B cell (primary cell): ENCODE measurements around the gene PLPPR3. TPM values are rescaled to one million over a fixed set of nuclear protein-coding genes. Genes with fewer than 3 reads are reported as not detected.

ENCODE experiments used
- ATAC-seq: fragments of 200-7000 bp; cut with Tn5 transposase; one replicate; pipeline ENCODE4 v1.10.0; 2021; ENCODE audit warnings: low read depth, mild to moderate bottlenecking, moderate number of reproducible peaks, moderate library complexity
- CTCF ChIA-PET: fragments of 350-600 bp; sonication (Branson Sonifier 250); formaldehyde crosslinking; loops from one replicate; lab custom pipeline; 2021; ENCODE audit warnings: antibody characterized with exemption, inconsistent platforms; lab: Charles Lee
- POLR2A ChIA-PET: fragments of 350-600 bp; sonication (Branson Sonifier 250); formaldehyde crosslinking; loops from one replicate; lab custom pipeline; 2021; ENCODE audit warnings: antibody characterized with exemption; lab: Charles Lee
- DNase-seq: peaks from one replicate; pipeline ENCODE4 v3.0.0; 2013
- H2AFZ ChIP-seq: 2 replicates; pipeline ENCODE4 v1.6.1; 2012; ENCODE audit warnings: mild to moderate bottlenecking, low read depth, low read length; ENCODE audit not compliant: insufficient read depth, poor library complexity, severe bottlenecking
- H3K27ac ChIP-seq, 2 donors: 1 replicate in 1 of 2; 2 replicates in 1 of 2; pipeline ENCODE4 v1.5.1; 2012 to 2013; ENCODE audit warnings: low read length in 2 of 2, mild to moderate bottlenecking in 2 of 2, moderate library complexity in 1 of 2
- H3K27me3 ChIP-seq, 4 experiments: fragments of 200-600 bp in 1 of 4; sonication (generic) in 1 of 4; replicated peaks in 1 of 4; 1 replicate in 2 of 4; 2 replicates in 2 of 4; pipeline versions ENCODE4 v1.6.1 to v1.7.0; 2013 to 2016; ENCODE audit warnings: low read length in 3 of 4, mild to moderate bottlenecking in 2 of 4, mixed read lengths in 1 of 4, moderate library complexity in 1 of 4; ENCODE audit not compliant: insufficient read depth in 4 of 4, control insufficient read depth in 3 of 4; ENCODE audit errors: control extremely low read depth in 1 of 4
- H3K36me3 ChIP-seq, 2 experiments: replicated peaks in 1 of 2; 1 replicate in 1 of 2; 2 replicates in 1 of 2; pipeline versions ENCODE4 v1.6.1 to v1.7.1; 2013; ENCODE audit warnings: low read length in 1 of 2; ENCODE audit not compliant: insufficient read depth in 2 of 2, control insufficient read depth in 1 of 2; ENCODE audit errors: control extremely low read depth in 1 of 2, extremely low read depth in 1 of 2
- H3K4me1 ChIP-seq, 2 donors: fragments of 200-600 bp in 1 of 2; sonication (generic) in 1 of 2; 1 replicate in 1 of 2; 2 replicates in 1 of 2; pipeline versions ENCODE4 v1.5.1 to v1.6.1; 2013 to 2017; ENCODE audit warnings: low read length in 2 of 2; ENCODE audit not compliant: control insufficient read depth in 2 of 2, insufficient read depth in 2 of 2
- H3K4me2 ChIP-seq: replicated peaks from 2 replicates; pipeline ENCODE3; 2012; ENCODE audit warnings: mild to moderate bottlenecking, low read depth, low read length; ENCODE audit not compliant: poor library complexity, severe bottlenecking
- H3K4me3 ChIP-seq, 5 experiments: fragments of 200-600 bp in 1 of 5; sonication (generic) in 1 of 5; 1 replicate in 3 of 5; 2 replicates in 2 of 5; pipeline versions ENCODE4 v1.5.1 to v1.7.0; 2011 to 2016; ENCODE audit warnings: low read length in 4 of 5, mild to moderate bottlenecking in 4 of 5, low read depth in 2 of 5, control low read depth in 1 of 5, moderate library complexity in 1 of 5; ENCODE audit not compliant: insufficient read depth in 1 of 5; ENCODE audit errors: control extremely low read depth in 1 of 5, extremely low read depth in 1 of 5
- H3K79me2 ChIP-seq: fragments of 200-600 bp; sonication (generic); one replicate; pipeline ENCODE4 v1.6.0; 2016; ENCODE audit warnings: low read length; ENCODE audit not compliant: control insufficient read depth, insufficient read depth
- H3K9ac ChIP-seq: fragments of 200-600 bp; sonication (generic); 2 replicates; pipeline ENCODE4 v1.6.1; 2017; ENCODE audit warnings: mild to moderate bottlenecking, low read length, moderate library complexity
- H3K9me3 ChIP-seq, 3 donors: one replicate each; pipeline versions ENCODE4 v1.6.1 to v1.7.1; 2013; ENCODE audit warnings: low read length in 2 of 3; ENCODE audit not compliant: control insufficient read depth in 2 of 3, insufficient read depth in 1 of 3; ENCODE audit errors: control extremely low read depth in 1 of 3
- H4K20me1 ChIP-seq: 2 replicates; pipeline ENCODE4 v1.6.0; 2012; ENCODE audit warnings: mild to moderate bottlenecking, low read length; ENCODE audit not compliant: insufficient read depth, control insufficient read depth, poor library complexity, severe bottlenecking
- H3K27ac Mint-ChIP-seq: one replicate; pipeline ENCODE4 v1.8.0; 2021; ENCODE audit warnings: mixed read lengths
- H3K27me3 Mint-ChIP-seq: one replicate; pipeline ENCODE4 v1.8.0; 2021; ENCODE audit warnings: mixed read lengths
- H3K4me1 Mint-ChIP-seq: one replicate; pipeline ENCODE4 v1.8.0; 2021; ENCODE audit warnings: mixed read lengths
- H3K4me3 Mint-ChIP-seq: one replicate; pipeline ENCODE4 v1.8.0; 2021; ENCODE audit warnings: mixed read lengths
- H3K9me3 Mint-ChIP-seq: one replicate; pipeline ENCODE4 v1.8.0; 2022; ENCODE audit warnings: mixed read lengths; ENCODE audit not compliant: insufficient read depth
- CTCF ChIP-seq: fragments of 200-600 bp; IDR thresholded peaks from one replicate; pipeline ENCODE4 v1.8.0; 2022; ENCODE audit warnings: antibody characterized with exemption, mild to moderate bottlenecking
- EZH2 ChIP-seq: IDR thresholded peaks from 2 replicates; pipeline ENCODE4 v1.6.1; 2012; ENCODE audit warnings: borderline replicate concordance, low read depth, mild to moderate bottlenecking, moderate library complexity, low read length; ENCODE audit not compliant: insufficient read depth, poor library complexity, severe bottlenecking
- WGBS: methylation state at CpG from one replicate; pipeline ENCODE4 v1.1.5; 2013; ENCODE audit warnings: missing lambda C conversion rate; ENCODE audit not compliant: insufficient coverage; 5-methylcytosine and 5-hydroxymethylcytosine counted together
- intact Hi-C: fragments of 100-400 bp; cut with micrococcal nuclease; formaldehyde crosslinking; loops from one replicate; pipeline ENCODE4 v1.10.0; 2022
- polyA plus RNA-seq: library from polyadenylated mRNA; depleted of rRNA; stranded (reverse); fragments of >200 nt; gene quantifications from 2 replicates; pipeline ENCODE4 v1.2.3, GENCODE V29; 2012
- total RNA-seq, 2 donors: library from RNA; stranded (reverse); fragments of 120-200 nt in 1 of 2; gene quantifications; 1 replicate in 1 of 2; 2 replicates in 1 of 2; pipeline versions ENCODE4 v1.2.3 to v1.2.4, GENCODE V29; 2013 to 2022

The PLPPR3 gene
- total and polyA plus RNA-seq, 2 donors (not counting 1 experiment from before 2014, with no cell fraction given) = not detected

GRCh38 chr19:827314-827709 lies 5.6 kb upstream of the PLPPR3 start:
- Histone ChIP-seq H3K27ac (no peak overlapping the region), H3K36me3 (no peaks in the 10 kb centered on the region), H3K9ac (no peak overlapping the region), H3K4me1 (no peaks in the 10 kb centered on the region), H3K4me2 (no peak overlapping the region), H2AFZ (no peak overlapping the region), H3K4me3 (no peak overlapping the region), H3K27me3 (peaks cover 0 to 48% (median 10%) of the 10 kb centered on the region in 4 experiments), H3K9me3 (peaks cover 0 to 6% (median 0%) of the 10 kb centered on the region in 3 donors), H4K20me1 (no peaks in the 10 kb centered on the region), H3K79me2 (no peaks in the 10 kb centered on the region)
- POLR2A ChIA-PET = interaction anchor here (0.6 kb wide), 1 partner anchor 164 kb away, joined by 3 read pairs; the partner anchor contains the start of gene RNF126
- no peaks in the 10 kb centered on the region for H3K9me3 Mint-ChIP-seq
- H3K4me1 Mint-ChIP-seq = peaks cover 2% of the 10 kb centered on the region
- ATAC-seq (no peak), DNase-seq (no peak)
- intact Hi-C loops = no loop called here
- H3K27me3 Mint-ChIP-seq = peaks cover 11% of the 10 kb centered on the region
- no peak for TF ChIP-seq CTCF
- no peak for TF ChIP-seq EZH2
- H3K27ac Mint-ChIP-seq = no peak overlapping the region
- 94% methylated on average over 5 of the region's 11 CpGs for WGBS
- CTCF ChIA-PET = interaction anchor here (1.4 kb wide), 1 partner anchor 93 kb away, joined by 3 read pairs; no protein-coding TSS in a partner anchor
- no peak overlapping the region for H3K4me3 Mint-ChIP-seq

- H4K20me1 ChIP-seq = no peaks in the 10 kb centered on the region
- no peaks in the 10 kb centered on the region for H3K9me3 Mint-ChIP-seq
- intact Hi-C loops = no loop called here
- TF ChIP-seq CTCF (no peak), EZH2 (no peak)
- H3K4me2 ChIP-seq = no peak overlapping the region
- no peaks in the 10 kb centered on the region for H3K79me2 ChIP-seq
- peaks cover 11% of the 10 kb centered on the region for H3K27me3 Mint-ChIP-seq
- H3K27ac Mint-ChIP-seq = no peak overlapping the region
- ChIA-PET CTCF (interaction anchor here (1.4 kb wide), 1 partner anchor 92 kb away, joined by 3 read pairs; no protein-coding TSS in a partner anchor), POLR2A (no interaction called here)
- no peak overlapping the region for H3K4me3 ChIP-seq
- no peak overlapping the region for H3K27ac ChIP-seq
- H3K4me1 Mint-ChIP-seq = peaks cover 2% of the 10 kb centered on the region
- peaks cover 0 to 4% of the 10 kb centered on the region in 2 donors for H3K4me1 ChIP-seq
- no peaks in the 10 kb centered on the region for H3K36me3 ChIP-seq
- H3K9me3 ChIP-seq = peaks cover 0 to 6% (median 0%) of the 10 kb centered on the region in 3 donors
- 92% methylated on average over 5 of the region's 19 CpGs for WGBS
- no peak overlapping the region for H3K9ac ChIP-seq
- no peak for DNase-seq
- no peak overlapping the region for H2AFZ ChIP-seq
- H3K27me3 ChIP-seq = peaks cover 0 to 40% (median 10%) of the 10 kb centered on the region in 4 experiments
- no peak for ATAC-seq
- no peak overlapping the region for H3K4me3 Mint-ChIP-seq
Observed at GRCh38 chr19:825897-826644, 4.3 kb upstream of the PLPPR3 start.
